K562 (cell line): ENCODE data around the gene CCDC93. TPM values are rescaled to one million over a fixed set of nuclear protein-coding genes. Genes with fewer than 3 reads are reported as not detected.

ENCODE experiments used
- ATAC-seq: fragments of 200-7000 bp; cut with Tn5 transposase; 3 replicates; pipeline ENCODE4 v1.9.1; 2020; ENCODE audit warnings: moderate library complexity
- BruUV-seq: library from RNA; stranded (reverse); fragments of 400-500 nt; replicated peaks from 2 replicates; lab custom pipeline; 2021; lab: Mats Ljungman, UMichigan
- CTCF ChIA-PET: fragments of 300-600 bp; formaldehyde crosslinking; extraction: SDS; loops from one replicate; lab custom pipeline; 2021; ENCODE audit warnings: low intra/inter-chr PET ratio; lab: Yijun Ruan, JAX
- POLR2A ChIA-PET: fragments of 300-600, 350-650 bp; sonication (Branson Sonifier 250); formaldehyde crosslinking; extraction: SDS; loops from one replicate; lab custom pipeline; 2021; ENCODE audit warnings: antibody characterized with exemption, inconsistent platforms; lab: Yijun Ruan, JAX
- DNase-seq, 4 experiments: peaks; one replicate each; pipeline versions ENCODE4 v3.0.0 to v3.0.0-alpha.2; 2011 to 2018; ENCODE audit warnings: low spot score in 3 of 4, mixed read lengths in 3 of 4; ENCODE audit errors: extremely low read depth in 1 of 4
- FAIRE-seq: peaks from 2 replicates; lab custom pipeline; 2011; peaks lifted over from hg19 to GRCh38; lab: Jason Lieb, UNC
- H2AFZ ChIP-seq: 2 replicates; pipeline ENCODE4 v1.6.0; 2011; ENCODE audit warnings: low read depth, low read length, control low read depth, inconsistent platforms
- H3K27ac ChIP-seq: fragments of 200-600 bp; 3 replicates; pipeline ENCODE4 v1.8.0; 2011; ENCODE audit warnings: low read depth, mild to moderate bottlenecking, control low read depth, inconsistent platforms, low read length, moderate library complexity, mixed read lengths; ENCODE audit errors: extremely low read depth
- H3K27me3 ChIP-seq, 2 experiments: fragments of 300-600 bp in 1 of 2; 2 replicates in 1 of 2; 3 replicates in 1 of 2; pipeline versions ENCODE4 v1.6.0 to v1.8.0; 2011; ENCODE audit warnings: inconsistent platforms in 2 of 2, low read length in 2 of 2, mild to moderate bottlenecking in 1 of 2, mixed read lengths in 1 of 2, moderate library complexity in 1 of 2; ENCODE audit not compliant: control insufficient read depth in 2 of 2, insufficient read depth in 2 of 2
- H3K36me3 ChIP-seq: fragments of 300-600 bp; 3 replicates; pipeline ENCODE4 v1.8.0; 2011; ENCODE audit warnings: mild to moderate bottlenecking, low read length, inconsistent platforms; ENCODE audit not compliant: control insufficient read depth, insufficient read depth
- H3K4me1 ChIP-seq, 2 experiments: fragments of 200-600 bp in 1 of 2; replicated peaks in 1 of 2; 2 replicates in 1 of 2; 3 replicates in 1 of 2; pipeline versions ENCODE4 v1.5.1 to v1.8.0; 2011; ENCODE audit warnings: inconsistent platforms in 2 of 2, low read length in 2 of 2, mild to moderate bottlenecking in 1 of 2, mixed read lengths in 1 of 2, moderate library complexity in 1 of 2; ENCODE audit not compliant: control insufficient read depth in 2 of 2, insufficient read depth in 2 of 2
- H3K4me2 ChIP-seq: 2 replicates; pipeline ENCODE4 v1.6.1; 2011; ENCODE audit warnings: low read length, control low read depth, inconsistent platforms, mixed read lengths; ENCODE audit not compliant: insufficient read depth
- H3K4me3 ChIP-seq: fragments of 200-600 bp; sonication (generic), shearing (Covaris generic); 2 replicates; pipeline ENCODE4 v1.5.1; 2016; ENCODE audit warnings: control low read depth, inconsistent platforms
- H3K79me2 ChIP-seq: fragments of 200-600 bp; 3 replicates; pipeline ENCODE4 v1.8.0; 2011; ENCODE audit warnings: low read length, inconsistent platforms; ENCODE audit not compliant: control insufficient read depth, insufficient read depth
- H3K9ac ChIP-seq, 2 experiments: 2 replicates each; pipeline versions ENCODE4 v1.6.0 to v1.6.1; 2011; ENCODE audit warnings: low read depth in 2 of 2, low read length in 2 of 2, control low read depth in 1 of 2, inconsistent platforms in 1 of 2, mild to moderate bottlenecking in 1 of 2, mixed read lengths in 1 of 2; ENCODE audit not compliant: insufficient read depth in 1 of 2
- H3K9me1 ChIP-seq: one replicate; pipeline ENCODE4 v1.6.0; 2011; ENCODE audit warnings: inconsistent platforms, mild to moderate bottlenecking, low read length, moderate library complexity; ENCODE audit not compliant: control insufficient read depth, insufficient read depth
- H3K9me3 ChIP-seq: replicated peaks from 2 replicates; pipeline ENCODE4 v1.5.1; 2011; ENCODE audit warnings: low read depth, low read length, inconsistent platforms; ENCODE audit not compliant: control insufficient read depth, insufficient read depth
- H4K20me1 ChIP-seq: replicated peaks from 2 replicates; pipeline ENCODE4 v1.6.1; 2011; ENCODE audit warnings: low read length, inconsistent platforms, mixed read lengths; ENCODE audit not compliant: control insufficient read depth, insufficient read depth
- CTCF ChIP-seq, 3 experiments: IDR thresholded peaks in 2 of 3; conservative IDR thresholded peaks in 1 of 3; 2 replicates each; pipeline ENCODE4 v1.5.1; 2011 to 2012; ENCODE audit warnings: low read length in 3 of 3, mild to moderate bottlenecking in 3 of 3, control low read depth in 2 of 3, improper control_type of control experiment in 1 of 3, inconsistent platforms in 1 of 3, low read depth in 1 of 3, mixed read lengths in 1 of 3, moderate library complexity in 1 of 3; ENCODE audit not compliant: insufficient read depth in 2 of 3
- HDAC1 ChIP-seq, 2 experiments: fragments of 450-650 bp; IDR thresholded peaks; 2 replicates each; pipeline ENCODE4 v1.6.1; 2016 to 2017; ENCODE audit warnings: inconsistent platforms in 1 of 2, mild to moderate bottlenecking in 1 of 2, moderate library complexity in 1 of 2
- KAT7 ChIP-seq: sonication (generic); formaldehyde crosslinking; IDR thresholded peaks from 2 replicates; pipeline ENCODE4 v1.8.0; 2022; ENCODE audit warnings: missing genetic modification reagents, mild to moderate bottlenecking, borderline replicate concordance
- KDM1A ChIP-seq, 2 experiments: fragments of 450-650 bp; IDR thresholded peaks; 2 replicates each; pipeline ENCODE4 v1.6.1; 2016; ENCODE audit warnings: mild to moderate bottlenecking in 2 of 2
- NFXL1 ChIP-seq: fragments of 450-650 bp; formaldehyde crosslinking; IDR thresholded peaks from 2 replicates; pipeline ENCODE4 v1.4.0; 2021; ENCODE audit warnings: mild to moderate bottlenecking
- POLR2H ChIP-seq: IDR thresholded peaks from 2 replicates; pipeline ENCODE4 v1.6.1; 2016; ENCODE audit warnings: missing genetic modification characterization, low read depth, mild to moderate bottlenecking, control low read depth, missing compliant biosample characterization, moderate library complexity
- RAD21 ChIP-seq, 2 experiments: fragments of 250-450 bp in 1 of 2; fragments of 450-650 bp in 1 of 2; sonication (Bioruptor Pico) in 1 of 2; formaldehyde crosslinking in 1 of 2; IDR thresholded peaks in 1 of 2; conservative IDR thresholded peaks in 1 of 2; 2 replicates each; pipeline versions ENCODE4 v1.4.0 to v1.8.0; 2020 to 2022; ENCODE audit warnings: mild to moderate bottlenecking in 2 of 2, moderate library complexity in 1 of 2
- SMC3 ChIP-seq: conservative IDR thresholded peaks from 2 replicates; pipeline ENCODE4 v1.6.1; 2011; ENCODE audit warnings: low read depth, low read length, improper control_type of control experiment; ENCODE audit not compliant: insufficient read depth
- SOX6 ChIP-seq: fragments of 450-650 bp; IDR thresholded peaks from 2 replicates; pipeline ENCODE4 v1.6.1; 2014; ENCODE audit warnings: mild to moderate bottlenecking
- ZNF24 ChIP-seq: fragments of 450-650 bp; IDR thresholded peaks from 2 replicates; pipeline ENCODE4 v1.6.1; 2016
- ZNF785 ChIP-seq: fragments of 250-450 bp; sonication (Bioruptor Pico); IDR thresholded peaks from 2 replicates; pipeline ENCODE4 v1.4.0; 2020; ENCODE audit warnings: mild to moderate bottlenecking
- WGBS: fragments of 100-300 bp; shearing (Covaris generic); methylation state at CpG from one replicate; pipeline ENCODE4 v1.1.6; 2016; ENCODE audit warnings: low coverage, mixed read lengths; ENCODE audit not compliant: insufficient coverage; ENCODE audit errors: missing lambda C conversion rate; 5-methylcytosine and 5-hydroxymethylcytosine counted together
- in situ Hi-C: fragments of 300-500 bp; cut with MboI; formaldehyde crosslinking; loops from 4 replicates; pipeline ENCODE4 v1.15.0; 2018; ENCODE audit warnings: inconsistent platforms, mixed read lengths
- intact Hi-C: fragments of 100-400 bp; cut with micrococcal nuclease; formaldehyde crosslinking; loops from 2 replicates; pipeline ENCODE4 v1.14.2; 2022
- polyA plus RNA-seq, 8 experiments: library from polyadenylated mRNA; depleted of rRNA in 4 of 8; stranded (reverse) in 5 of 8; unstranded in 3 of 8; fragments of >200 nt; fragmentation: Nextera tagmentation in 2 of 8; fragmentation: Illumina TruSeq in 1 of 8; extraction: Ambion mirVana in 2 of 8; extraction: Trizol in 1 of 8; gene quantifications; 2 replicates each; pipeline versions ENCODE4 v1.2.1 to v1.2.3, GENCODE V29; 2011 to 2014; ENCODE audit warnings: inconsistent platforms in 1 of 8, missing spikeins in 1 of 8
- total RNA-seq, 7 experiments: library from RNA; depleted of rRNA in 6 of 7; stranded (reverse); fragments of >200 nt in 6 of 7; fragmentation: Illumina TruSeq in 2 of 7; extraction: Trizol in 2 of 7; gene quantifications; 2 replicates each; pipeline versions ENCODE4 v1.2.1 to v1.2.3, GENCODE V29; 2011 to 2021; ENCODE audit warnings: low replicate concordance in 1 of 7

CCDC93 gene
- total and polyA plus RNA-seq, 9 of the 15 experiments (the other 6 are each of a cell fraction or from before 2014, with no cell fraction given): 3.3 to 19.3 (median 12.4) TPM

- ChIA-PET POLR2A (no interaction called here), CTCF (no interaction called here)
- no peak overlapping the region for H3K27ac ChIP-seq
- H3K4me1 ChIP-seq: no peaks in the 10 kb centered on the region
- WGBS: 0% methylated on average over 7 of the region's 7 CpGs
- no peaks in the 10 kb centered on the region for H3K9me1 ChIP-seq
- H3K36me3 ChIP-seq: no peaks in the 10 kb centered on the region
- DNase-seq: no peak
- H3K4me3 ChIP-seq: no peak overlapping the region
- no peaks in the 10 kb centered on the region for H3K79me2 ChIP-seq
- no peak overlapping the region for H3K9ac ChIP-seq
- no peak for FAIRE-seq
- intact Hi-C loops: loop anchor here (5.0 kb wide), 1 partner anchor 181 kb away; no protein-coding TSS in a partner anchor
- peaks cover 0 to 10% of the 10 kb centered on the region in 2 experiments; a peak in 3 of 5 replicates for H3K27me3 ChIP-seq
- no peak for ATAC-seq
- no peaks in the 10 kb centered on the region for H3K9me3 ChIP-seq
- H4K20me1 ChIP-seq: no peaks in the 10 kb centered on the region
- in situ Hi-C loops: no loop called here
- no peak overlapping the region for H2AFZ ChIP-seq
- no TSS peak for BruUV-seq
- no peak overlapping the region for H3K4me2 ChIP-seq
- no peak for TF ChIP-seq ZNF785
- no peak for TF ChIP-seq SOX6
- no peak for TF ChIP-seq POLR2H (tag)
- TF ChIP-seq, all 486 proteins: peak for 0
Observed at GRCh38 chr2:118040891-118041290, 27.0 kb upstream of the CCDC93 start.

DNA sequence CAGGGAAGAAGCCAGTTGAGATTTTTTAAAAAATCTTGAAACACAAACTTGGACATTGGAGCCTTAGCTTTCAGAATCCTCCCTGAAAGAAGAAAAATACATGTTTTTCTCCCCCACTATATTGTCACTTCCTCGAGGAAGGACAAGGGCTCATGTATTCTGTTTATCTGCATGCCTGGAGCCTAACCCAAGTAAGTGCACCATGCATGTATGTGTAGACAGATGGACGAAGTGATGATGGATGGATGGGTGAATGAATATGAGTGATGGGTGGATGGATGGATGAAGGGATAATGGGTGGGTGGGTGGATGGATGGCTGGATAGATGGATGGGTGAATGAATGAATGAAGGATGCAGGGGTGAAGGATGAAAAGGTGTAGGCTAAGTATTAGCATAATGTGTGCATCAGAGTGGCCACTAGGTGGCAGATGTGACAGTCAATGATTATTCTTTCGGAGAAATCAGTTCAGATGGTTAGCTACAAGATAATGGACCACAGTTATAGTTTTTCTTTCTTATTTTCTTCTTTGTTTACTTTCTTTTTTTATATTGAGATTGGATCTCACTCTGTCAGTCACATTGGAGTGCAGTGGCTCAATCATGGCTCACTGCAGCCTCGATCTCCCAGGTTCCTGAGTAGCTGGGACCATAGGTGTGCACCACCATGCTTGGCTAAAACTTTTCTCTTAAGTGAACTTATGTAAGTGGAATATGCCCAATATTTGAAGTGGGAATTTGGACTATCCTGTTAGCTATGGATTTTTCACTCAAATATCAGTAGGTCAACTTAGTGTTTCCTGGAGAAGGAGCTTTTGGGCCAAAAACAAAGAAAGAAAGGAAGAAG is 18.5 kb upstream of the CCDC93 start:
- Histone ChIP-seq H3K4me3 (no peak overlapping the region), H3K9me3 (no peaks in the 10 kb centered on the region), H3K27me3 (peaks cover 0 to 2% of the 10 kb centered on the region in 2 experiments; a peak in 2 of 5 replicates), H3K79me2 (no peaks in the 10 kb centered on the region), H3K27ac (no peak overlapping the region), H4K20me1 (no peaks in the 10 kb centered on the region), H3K9ac (no peak overlapping the region), H3K4me2 (no peak overlapping the region), H3K9me1 (no peaks in the 10 kb centered on the region), H3K4me1 (no peaks in the 10 kb centered on the region), H3K36me3 (no peaks in the 10 kb centered on the region), H2AFZ (no peak overlapping the region)
- 2% methylated on average over 4 of the region's 4 CpGs for WGBS
- ChIA-PET POLR2A (no interaction called here), CTCF (no interaction called here)
- intact Hi-C loops: no loop called here
- peak; percentile 65 for FAIRE-seq
- peak; percentile 30 to 53 (median 50) for DNase-seq
- TF ChIP-seq ZNF24 (peak; percentile 91), KDM1A (IDR thresholded peaks at IDR 0.05) (peak; percentile 18 to 53; a peak in 2 of 4 replicates), CTCF (IDR thresholded peaks at IDR 0.05 in 2 of 3, conservative IDR thresholded peaks at IDR 0.05 in 1 of 3; ENCODE audit: insufficient read depth in 2 of 3, low read depth in 1 of 3, low read length in 3 of 3) (peak; percentile 40 to 67 (median 66)), HDAC1 (IDR thresholded peaks at IDR 0.05) (0 out of 4 replicates have a peak, but pooled peaks of 1 of the 2 experiments have one; percentile 29), SMC3 (0 out of 2 replicates have a peak, but pooled peaks have one; percentile 38), KAT7 (no peak), NFXL1 (CRISPR knock-in tag) (no peak), RAD21 (CRISPR knock-in tag; conservative IDR thresholded peaks at IDR 0.05 in 1 of 2, IDR thresholded peaks at IDR 0.05 in 1 of 2) (peak in 1 of 2 experiments; percentile 49; a peak in 2 of 4 replicates)
- peak; percentile 87 for ATAC-seq
- no TSS peak for BruUV-seq
- in situ Hi-C loops: loop anchor here (10.0 kb wide), 1 partner anchor 832 kb away; no protein-coding TSS in a partner anchor
